GM21529 (cell line): Measurements from ENCODE around the gene ZNF318.
"Not testable (repeated sequence)": the region's sequence is repeated elsewhere in the genome, so short reads cannot be mapped to it uniquely, and the experiment has no call there.

ENCODE experiments used
- ATAC-seq: cut with Tn5 transposase; IDR thresholded peaks from one replicate; pipeline ENCODE4 v1.9.1; 2021; ENCODE audit not compliant: unreplicated experiment

Gene ZNF318

GRCh38 chr6:43336382-43336781 lies 33.1 kb downstream of the ZNF318 start:
- no peak for ATAC-seq

- no peak for ATAC-seq
Observed at GRCh38 chr6:43335469-43335868, 34.0 kb downstream of the ZNF318 start.

- no peak for ATAC-seq
Observed at GRCh38 chr6:43334466-43335095, 34.9 kb downstream of the ZNF318 start.

GRCh38 chr6:43331891-43332290 lies 37.6 kb downstream of the ZNF318 start:
- no peak for ATAC-seq

- ATAC-seq = no peak
Observed at GRCh38 chr6:43331470-43331869, 38.0 kb downstream of the ZNF318 start.

GRCh38 chr6:43328528-43328927 lies 40.9 kb downstream of the ZNF318 start:
- no peak for ATAC-seq

- ATAC-seq = no peak
Observed at GRCh38 chr6:43325876-43326275, 43.6 kb downstream of the ZNF318 start.

- no peak for ATAC-seq
Observed at GRCh38 chr6:43318011-43318410, 51.4 kb downstream of the ZNF318 start.

- ATAC-seq = no peak
Observed at GRCh38 chr6:43313813-43314212, 55.6 kb downstream of the ZNF318 start.

- no peak for ATAC-seq
Observed at GRCh38 chr6:43311666-43312065, 57.8 kb downstream of the ZNF318 start.

GRCh38 chr6:43310624-43311023 lies 58.8 kb downstream of the ZNF318 start:
- no peak for ATAC-seq

- ATAC-seq = no peak
Observed at GRCh38 chr6:43310134-43310533, 59.3 kb downstream of the ZNF318 start.

- no peak for ATAC-seq
Observed at GRCh38 chr6:43308990-43309477, 60.4 kb downstream of the ZNF318 start.

- peak; percentile 63 for ATAC-seq
Observed at GRCh38 chr6:43308101-43308989, 61.1 kb downstream of the ZNF318 start, which contains the start of gene CRIP3. CRIP3 (minus strand) TSS chr6:43308826; CDS start chr6:43308792, 34 bp downstream.

- ATAC-seq = no peak
Observed at GRCh38 chr6:43307451-43308100, 61.9 kb downstream of the ZNF318 start.

- ATAC-seq = no peak
Observed at GRCh38 chr6:43306086-43306485, 63.4 kb downstream of the ZNF318 start.

GRCh38 chr6:43304882-43305281 lies 64.6 kb downstream of the ZNF318 start:
- ATAC-seq = no peak

GRCh38 chr6:43304361-43304760 lies 65.1 kb downstream of the ZNF318 start:
- no peak for ATAC-seq

GRCh38 chr6:43303751-43304331 lies 65.6 kb downstream of the ZNF318 start:
- ATAC-seq = no peak

GRCh38 chr6:43303006-43303405 lies 66.4 kb downstream of the ZNF318 start:
- not testable (repeated sequence) for ATAC-seq

- ATAC-seq = no peak
Observed at GRCh38 chr6:43302126-43302525, 67.3 kb downstream of the ZNF318 start.
